Ovary (tissue), 9 donors: ENCODE measurements around the gene NR0B2. TPM values are rescaled to one million over a fixed set of nuclear protein-coding genes. Genes with fewer than 3 reads are reported as not detected.
A peak's percentile ranks its signal among the peaks of the same experiment; 100 is the strongest.

ENCODE experiments used
- DNase-seq, 5 donors: peaks; one replicate each; pipeline ENCODE4 v3.0.0-alpha.2; 2019 to 2020
- H3K27ac ChIP-seq, 2 donors: fragments of 200-600 bp; one replicate each; pipeline versions ENCODE4 v1.5.1 to v1.8.0; 2019 to 2022
- H3K27me3 ChIP-seq: fragments of 200-600 bp; one replicate; pipeline ENCODE4 v1.8.0; 2022
- H3K36me3 ChIP-seq: fragments of 200-600 bp; sonication (generic); one replicate; pipeline ENCODE4 v1.5.1; 2019
- H3K4me1 ChIP-seq: one replicate; pipeline ENCODE4 v1.8.1; 2013; ENCODE audit warnings: mild to moderate bottlenecking, moderate library complexity; ENCODE audit not compliant: insufficient read depth
- H3K4me3 ChIP-seq: fragments of 200-600 bp; sonication (generic); one replicate; pipeline ENCODE4 v1.5.1; 2017
- H3K9me3 ChIP-seq, 2 donors: fragments of 200-600 bp in 1 of 2; sonication (generic) in 1 of 2; one replicate each; pipeline versions ENCODE4 v1.5.1 to v1.8.1; 2013 to 2019; ENCODE audit warnings: mild to moderate bottlenecking in 1 of 2, moderate library complexity in 1 of 2
- EP300 ChIP-seq: sonication (generic); formaldehyde crosslinking; IDR thresholded peaks from one replicate; pipeline ENCODE4 v1.6.1; 2017; ENCODE audit warnings: antibody characterized with exemption
- POLR2A ChIP-seq: fragments of 450-650 bp; IDR thresholded peaks from one replicate; pipeline ENCODE4 v1.6.1; 2017; ENCODE audit warnings: antibody characterized with exemption, mild to moderate bottlenecking, moderate library complexity
- WGBS, 3 donors: extraction: QIAGEN DNeasy Blood & Tissue Kit in 1 of 3; methylation state at CpG; one replicate each; pipeline versions ENCODE4 v1.1.5 to v1.1.7; 2013 to 2017; 5-methylcytosine and 5-hydroxymethylcytosine counted together
- intact Hi-C, 4 donors: fragments of 100-400 bp; cut with DNase I; formaldehyde crosslinking; loops; one replicate each; pipeline versions ENCODE4 v1.11.0 to v1.15.1; 2022 to 2023
- polyA plus RNA-seq, 2 donors: library from polyadenylated mRNA; stranded (reverse); fragments of 200-250 nt in 1 of 2; fragments of 350-450 nt in 1 of 2; fragmentation: Illumina TruSeq in 1 of 2; extraction: RNeasy Lipid Tissue Mini Kit (QIAGEN cat#74804) in 1 of 2; gene quantifications; one replicate each; pipeline ENCODE4 v1.2.3, GENCODE V29; 2013 to 2014
- total RNA-seq, 7 donors: library from RNA; depleted of rRNA in 2 of 7; stranded (reverse); fragments of >200 nt in 2 of 7; fragmentation: NEBNext Ultra II Directional in 3 of 7; extraction: Animal tissue kit (Norgen Biotek cat#: 25700) in 3 of 7; gene quantifications; one replicate each; pipeline versions ENCODE4 v1.1.0 to v1.2.4, GENCODE V29; 2016 to 2023
- TF ChIP-seq, protein P1 (sequence below), 3 donors: fragments of 450-650 bp in 2 of 3; fragments of 200-600 bp in 1 of 3; IDR thresholded peaks; one replicate each; pipeline versions ENCODE4 v1.5.1 to v1.8.0; 2016 to 2022; ENCODE audit warnings: antibody characterized with exemption in 3 of 3, mild to moderate bottlenecking in 1 of 3
- donor health status: DM: no; HTN: no; CAD: no; lungs with moderate emphysema.
- donor health status: DM: no; HTN: no; CAD: no.
- donor health status: Bipolar disorder and iron deficiency.
- donor health status: DM: yes; HTN: yes; CAD: no.
- donor health status: DM: no; HTN: no; CAD: no.
- donor health status: DM: yes; HTN: yes; CAD: no.

NR0B2 gene
- total and polyA plus RNA-seq, 9 donors, result 0.18 TPM; not detected in 7

DNA sequence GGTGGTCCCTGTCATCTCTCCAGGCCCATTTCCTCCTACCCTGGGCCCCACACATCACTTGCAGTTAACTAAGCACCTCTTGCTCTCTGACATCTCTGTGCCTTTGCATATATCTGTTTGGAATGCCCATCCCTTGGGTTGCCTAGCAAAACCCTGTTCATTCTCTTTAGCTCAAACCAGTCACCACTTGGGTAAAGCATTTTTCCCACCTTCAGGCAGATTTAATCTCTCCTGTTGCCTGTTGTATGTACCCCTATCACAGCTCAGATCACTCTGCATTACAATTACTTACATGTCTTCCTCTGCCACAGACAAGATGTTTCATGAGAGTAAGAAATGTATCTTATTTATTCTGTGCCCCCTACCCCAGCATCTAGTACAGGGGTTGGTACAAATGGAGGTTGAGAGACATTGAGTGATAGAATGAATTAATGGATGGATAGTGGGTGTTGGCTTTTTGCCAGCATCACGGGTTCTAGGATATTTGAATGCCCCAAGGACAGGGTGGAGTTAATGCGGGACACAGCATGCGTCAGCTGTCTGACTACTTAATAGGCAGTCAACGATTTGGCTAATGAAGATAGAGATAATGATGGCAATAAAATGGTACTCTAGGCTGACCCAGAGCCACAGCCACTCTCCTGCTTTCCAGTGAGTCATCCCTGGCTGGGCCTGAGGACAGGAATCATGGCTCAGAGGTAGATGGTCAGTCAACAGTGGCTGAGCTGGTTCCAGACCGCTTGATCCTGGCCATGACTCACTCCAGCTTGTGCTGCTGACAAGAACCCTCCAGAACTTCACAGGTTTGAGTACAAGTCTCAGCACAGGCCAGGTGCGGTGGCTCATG lies 6.5 kb downstream of the NR0B2 start:
- WGBS, 3 donors, result 42 to 55% (median 50%) methylated on average over 6 of the region's 6 CpGs
- H3K27ac ChIP-seq, result no peak overlapping the region
- no peak overlapping the region for H3K4me3 ChIP-seq
- H3K4me1 ChIP-seq, result no peaks in the 10 kb centered on the region
- H3K36me3 ChIP-seq, result no peaks in the 10 kb centered on the region
- H3K27me3 ChIP-seq, result no peaks in the 10 kb centered on the region
- TF ChIP-seq EP300 (no peak), POLR2A (no peak)
- TF ChIP-seq, protein P1, sequence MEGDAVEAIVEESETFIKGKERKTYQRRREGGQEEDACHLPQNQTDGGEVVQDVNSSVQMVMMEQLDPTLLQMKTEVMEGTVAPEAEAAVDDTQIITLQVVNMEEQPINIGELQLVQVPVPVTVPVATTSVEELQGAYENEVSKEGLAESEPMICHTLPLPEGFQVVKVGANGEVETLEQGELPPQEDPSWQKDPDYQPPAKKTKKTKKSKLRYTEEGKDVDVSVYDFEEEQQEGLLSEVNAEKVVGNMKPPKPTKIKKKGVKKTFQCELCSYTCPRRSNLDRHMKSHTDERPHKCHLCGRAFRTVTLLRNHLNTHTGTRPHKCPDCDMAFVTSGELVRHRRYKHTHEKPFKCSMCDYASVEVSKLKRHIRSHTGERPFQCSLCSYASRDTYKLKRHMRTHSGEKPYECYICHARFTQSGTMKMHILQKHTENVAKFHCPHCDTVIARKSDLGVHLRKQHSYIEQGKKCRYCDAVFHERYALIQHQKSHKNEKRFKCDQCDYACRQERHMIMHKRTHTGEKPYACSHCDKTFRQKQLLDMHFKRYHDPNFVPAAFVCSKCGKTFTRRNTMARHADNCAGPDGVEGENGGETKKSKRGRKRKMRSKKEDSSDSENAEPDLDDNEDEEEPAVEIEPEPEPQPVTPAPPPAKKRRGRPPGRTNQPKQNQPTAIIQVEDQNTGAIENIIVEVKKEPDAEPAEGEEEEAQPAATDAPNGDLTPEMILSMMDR (IDR thresholded peaks at IDR 0.05), result no peak
- intact Hi-C loops, result no loop called here
- no peak for DNase-seq
- H3K9me3 ChIP-seq, result no peaks in the 10 kb centered on the region

- Histone ChIP-seq H3K27me3 (no peaks in the 10 kb centered on the region), H3K9me3 (no peaks in the 10 kb centered on the region), H3K27ac (peak overlapping the region in 1 of 2 donors; percentile 54), H3K4me1 (peaks cover 2% of the 10 kb centered on the region), H3K36me3 (no peaks in the 10 kb centered on the region), H3K4me3 (peak overlapping the region; percentile 99)
- 59 to 67% (median 62%) methylated on average over 18 of the region's 18 CpGs for WGBS, 3 donors
- no peak for DNase-seq
- intact Hi-C loops, result no loop called here
- no peak for TF ChIP-seq EP300
- TF ChIP-seq, protein P1 (IDR thresholded peaks at IDR 0.05), result no peak
These were observed 12.8 kb downstream of the NR0B2 start for GRCh38 chr1:26900815-26901511.

DNA sequence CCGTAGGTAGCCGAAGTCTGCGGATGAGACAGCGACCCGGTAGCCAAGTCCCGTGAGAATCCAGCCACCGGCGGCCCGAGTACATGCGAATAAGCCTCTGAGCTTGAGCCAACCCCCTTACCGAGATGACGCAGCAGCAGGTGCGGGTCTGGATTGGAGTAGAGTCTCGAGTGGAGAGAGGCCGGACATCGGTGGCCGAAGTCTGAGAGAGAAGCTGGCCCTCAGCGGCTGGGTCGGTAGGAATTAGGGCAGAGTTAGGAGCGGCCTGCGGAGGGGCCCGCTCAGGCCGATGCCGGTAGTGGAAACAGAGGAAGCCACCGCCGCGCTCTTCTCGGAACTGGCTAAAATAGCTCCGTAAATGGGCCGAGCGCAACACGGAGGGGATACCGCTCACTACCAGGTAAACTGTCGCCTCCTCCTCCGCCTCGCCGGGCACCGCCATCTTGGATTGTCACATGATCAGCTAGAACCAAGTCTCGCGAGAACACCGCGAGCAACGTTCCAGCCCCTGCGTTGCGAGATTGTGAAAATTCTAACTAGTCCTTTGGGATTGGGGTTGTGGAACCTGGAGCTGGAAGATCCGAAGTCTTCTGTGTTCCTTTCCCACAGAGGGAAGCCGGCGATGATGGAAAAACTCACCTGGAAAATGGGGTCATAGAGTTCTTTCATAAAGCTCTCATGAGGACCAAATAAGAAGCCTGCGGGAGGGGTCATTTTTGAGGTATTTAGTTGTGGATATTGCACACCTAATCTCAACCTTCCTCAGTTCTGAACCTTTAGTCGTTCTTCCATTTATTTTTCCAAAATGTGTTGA lies 13.6 kb downstream of the NR0B2 start, which contains the start of gene GPATCH3:
TSS of gene GPATCH3 (minus strand) at position 467 of the 814 bp plus-strand sequence. CDS start at position 442, 25 bp downstream.
- Histone ChIP-seq H3K27me3 (no peaks in the 10 kb centered on the region), H3K4me3 (peak within 1 kb of the TSS; percentile 99), H3K27ac (peak within 1 kb of the TSS; percentile 17 to 54), H3K9me3 (no peaks in the 10 kb centered on the region), H3K4me1 (peaks cover 2% of the 10 kb centered on the region), H3K36me3 (no peaks in the 10 kb centered on the region)
- TF ChIP-seq EP300 (no peak), POLR2A (no peak)
- TF ChIP-seq, protein P1 (IDR thresholded peaks at IDR 0.05), result no peak
- intact Hi-C loops, result no loop called here
- DNase-seq, result peak; percentile 91 to 96 (median 95)
- WGBS, 3 donors, result 0 to 1% (median 0%) methylated on average over 50 of the region's 50 CpGs

- Histone ChIP-seq H3K4me3 (no peak overlapping the region), H3K27me3 (no peaks in the 10 kb centered on the region), H3K9me3 (no peaks in the 10 kb centered on the region), H3K4me1 (peaks cover 2% of the 10 kb centered on the region), H3K27ac (no peak overlapping the region), H3K36me3 (no peaks in the 10 kb centered on the region)
- WGBS, 3 donors, result 84 to 88% (median 86%) methylated on average over 9 of the region's 9 CpGs
- no peak for DNase-seq
- TF ChIP-seq, protein P1 (IDR thresholded peaks at IDR 0.05), result no peak
- TF ChIP-seq EP300, result no peak
- TF ChIP-seq POLR2A, result no peak
- intact Hi-C loops, result no loop called here
These were observed 16.4 kb downstream of the NR0B2 start for GRCh38 chr1:26897351-26897750.
